HEK293 (cell line): ENCODE measurements around the gene OR2M5.

ENCODE experiments used
- ELK4 ChIP-seq: IDR thresholded peaks from 2 replicates; pipeline ENCODE4 v1.6.1; 2011; ENCODE audit warnings: mild to moderate bottlenecking, low read depth, low read length, borderline replicate concordance
- FEZF1 ChIP-seq: fragments of 450-650 bp; formaldehyde crosslinking; IDR thresholded peaks from 2 replicates; pipeline ENCODE4 v1.5.1; 2016; ENCODE audit warnings: missing biosample characterization, missing genetic modification characterization
- HIC1 ChIP-seq: fragments of 450-650 bp; formaldehyde crosslinking; IDR thresholded peaks from 2 replicates; pipeline ENCODE4 v1.5.1; 2016; ENCODE audit warnings: missing biosample characterization, missing genetic modification characterization
- YY1 ChIP-seq: fragments of 450-650 bp; formaldehyde crosslinking; IDR thresholded peaks from 2 replicates; pipeline ENCODE4 v1.5.1; 2018; ENCODE audit warnings: missing biosample characterization, missing genetic modification characterization
- ZNF174 ChIP-seq: fragments of 450-650 bp; formaldehyde crosslinking; IDR thresholded peaks from 2 replicates; pipeline ENCODE4 v1.5.0; 2017; ENCODE audit warnings: missing biosample characterization, mild to moderate bottlenecking, missing genetic modification characterization
- ZNF214 ChIP-seq: fragments of 450-650 bp; formaldehyde crosslinking; IDR thresholded peaks from 2 replicates; pipeline ENCODE4 v1.5.1; 2017; ENCODE audit warnings: missing biosample characterization, mild to moderate bottlenecking, missing genetic modification characterization, borderline replicate concordance
- ZNF23 ChIP-seq: fragments of 450-650 bp; formaldehyde crosslinking; IDR thresholded peaks from 2 replicates; pipeline ENCODE4 v1.5.1; 2016; ENCODE audit warnings: missing biosample characterization, missing genetic modification characterization, borderline replicate concordance
- ZNF510 ChIP-seq: fragments of 450-650 bp; formaldehyde crosslinking; IDR thresholded peaks from 2 replicates; pipeline ENCODE4 v1.5.1; 2018; ENCODE audit warnings: mild to moderate bottlenecking, missing genetic modification characterization, missing biosample characterization; ENCODE audit not compliant: insufficient replicate concordance
- ZNF571 ChIP-seq: fragments of 450-650 bp; formaldehyde crosslinking; IDR thresholded peaks from 2 replicates; pipeline ENCODE4 v1.5.0; 2017; ENCODE audit warnings: missing biosample characterization, missing genetic modification characterization
- ZNF585B ChIP-seq: fragments of 450-650 bp; formaldehyde crosslinking; IDR thresholded peaks from 2 replicates; pipeline ENCODE4 v1.5.1; 2016; ENCODE audit warnings: missing biosample characterization, missing genetic modification characterization
- ZNF600 ChIP-seq: fragments of 450-650 bp; formaldehyde crosslinking; IDR thresholded peaks from 2 replicates; pipeline ENCODE4 v1.5.1; 2016; ENCODE audit warnings: missing biosample characterization, missing genetic modification characterization
- ZNF664 ChIP-seq: fragments of 450-650 bp; formaldehyde crosslinking; IDR thresholded peaks from 2 replicates; pipeline ENCODE4 v1.5.1; 2016; ENCODE audit warnings: missing biosample characterization, missing genetic modification characterization
- TF ChIP-seq, protein P1 (sequence below): fragments of 450-650 bp; formaldehyde crosslinking; IDR thresholded peaks from 2 replicates; pipeline ENCODE4 v1.5.1; 2016; ENCODE audit warnings: missing biosample characterization, missing genetic modification characterization

DNA sequence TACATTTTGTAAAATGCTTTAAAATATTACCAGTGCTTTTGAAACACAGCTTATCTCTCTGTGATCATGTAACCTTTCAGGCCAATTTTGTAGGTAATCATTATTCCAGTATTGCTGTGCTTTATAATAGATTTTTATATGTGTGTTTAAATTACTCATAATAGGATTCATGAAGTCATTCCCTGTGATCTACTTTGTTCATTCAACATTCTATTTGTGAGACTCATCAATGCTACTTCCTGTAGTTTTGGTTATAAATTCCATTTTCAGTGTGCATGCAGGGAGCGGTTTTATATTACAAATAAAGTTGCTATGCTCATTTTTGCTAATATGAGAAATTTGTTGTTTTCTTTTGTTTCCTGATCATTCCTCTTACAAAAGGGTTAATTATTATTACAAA lies 4.1 kb upstream of the OR2M5 start:
- no peak for TF ChIP-seq ZNF174
- TF ChIP-seq, protein P1, sequence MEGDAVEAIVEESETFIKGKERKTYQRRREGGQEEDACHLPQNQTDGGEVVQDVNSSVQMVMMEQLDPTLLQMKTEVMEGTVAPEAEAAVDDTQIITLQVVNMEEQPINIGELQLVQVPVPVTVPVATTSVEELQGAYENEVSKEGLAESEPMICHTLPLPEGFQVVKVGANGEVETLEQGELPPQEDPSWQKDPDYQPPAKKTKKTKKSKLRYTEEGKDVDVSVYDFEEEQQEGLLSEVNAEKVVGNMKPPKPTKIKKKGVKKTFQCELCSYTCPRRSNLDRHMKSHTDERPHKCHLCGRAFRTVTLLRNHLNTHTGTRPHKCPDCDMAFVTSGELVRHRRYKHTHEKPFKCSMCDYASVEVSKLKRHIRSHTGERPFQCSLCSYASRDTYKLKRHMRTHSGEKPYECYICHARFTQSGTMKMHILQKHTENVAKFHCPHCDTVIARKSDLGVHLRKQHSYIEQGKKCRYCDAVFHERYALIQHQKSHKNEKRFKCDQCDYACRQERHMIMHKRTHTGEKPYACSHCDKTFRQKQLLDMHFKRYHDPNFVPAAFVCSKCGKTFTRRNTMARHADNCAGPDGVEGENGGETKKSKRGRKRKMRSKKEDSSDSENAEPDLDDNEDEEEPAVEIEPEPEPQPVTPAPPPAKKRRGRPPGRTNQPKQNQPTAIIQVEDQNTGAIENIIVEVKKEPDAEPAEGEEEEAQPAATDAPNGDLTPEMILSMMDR = no peak
- TF ChIP-seq ZNF585B (tag by site-specific recombination) = no peak
- TF ChIP-seq ZNF510 = no peak
- no peak for TF ChIP-seq ZNF600 (tag by site-specific recombination)
- no peak for TF ChIP-seq ZNF214 (tag by site-specific recombination)
- TF ChIP-seq ELK4 = no peak
- TF ChIP-seq FEZF1 = no peak
- no peak for TF ChIP-seq YY1 (tag by site-specific recombination)
- no peak for TF ChIP-seq ZNF664 (tag by site-specific recombination)
- no peak for TF ChIP-seq HIC1 (tag by site-specific recombination)
- TF ChIP-seq ZNF23 = no peak
- TF ChIP-seq ZNF571 = no peak
